Breast epithelium (tissue), 4 donors: ENCODE data around the gene ABL1. TPM values are rescaled to one million over a fixed set of nuclear protein-coding genes. Genes with fewer than 3 reads are reported as not detected.
A peak's percentile ranks its signal among the peaks of the same experiment; 100 is the strongest.

Source experiments
- DNase-seq, 2 donors: peaks; one replicate each; pipeline ENCODE4 v3.0.0-alpha.2; 2019; ENCODE audit warnings: low spot score in 2 of 2
- H3K27ac ChIP-seq, 2 donors: fragments of 200-600 bp; sonication (generic) in 1 of 2; one replicate each; pipeline ENCODE4 v1.5.1; 2016 to 2019; ENCODE audit warnings: mild to moderate bottlenecking in 1 of 2
- H3K27me3 ChIP-seq, 2 donors: fragments of 200-600 bp; sonication (generic) in 1 of 2; one replicate each; pipeline versions ENCODE4 v1.5.1 to v1.6.0; 2017 to 2019; ENCODE audit warnings: control low read depth in 1 of 2, mild to moderate bottlenecking in 1 of 2
- H3K36me3 ChIP-seq: fragments of 200-600 bp; one replicate; pipeline ENCODE4 v1.5.1; 2019
- H3K4me1 ChIP-seq, 2 donors: fragments of 200-600 bp; sonication (generic); one replicate each; pipeline ENCODE4 v1.5.1; 2016 to 2019; ENCODE audit warnings: control low read depth in 1 of 2
- H3K4me3 ChIP-seq, 3 donors: fragments of 200-600 bp; sonication (generic); 1 replicate in 2 of 3; 2 replicates in 1 of 3; pipeline ENCODE4 v1.5.1; 2016 to 2019; ENCODE audit warnings: mild to moderate bottlenecking in 3 of 3, moderate library complexity in 2 of 3
- H3K9me3 ChIP-seq, 2 donors: fragments of 200-600 bp; sonication (generic) in 1 of 2; one replicate each; pipeline ENCODE4 v1.5.1; 2016 to 2019; ENCODE audit warnings: control low read depth in 1 of 2
- CTCF ChIP-seq, 3 donors: fragments of 450-650 bp; IDR thresholded peaks; one replicate each; pipeline ENCODE4 v1.5.1; 2016 to 2017; ENCODE audit warnings: antibody characterized with exemption in 3 of 3, mild to moderate bottlenecking in 3 of 3, moderate library complexity in 3 of 3
- POLR2A ChIP-seq: fragments of 450-650 bp; IDR thresholded peaks from one replicate; pipeline ENCODE4 v1.6.1; 2016; ENCODE audit warnings: antibody characterized with exemption, mild to moderate bottlenecking, moderate library complexity
- POLR2AphosphoS5 ChIP-seq, 3 donors: sonication (generic); formaldehyde crosslinking; IDR thresholded peaks; one replicate each; pipeline ENCODE4 v1.6.1; 2017; ENCODE audit warnings: antibody characterized with exemption in 3 of 3
- intact Hi-C: fragments of 100-400 bp; cut with DNase I; formaldehyde crosslinking; loops from one replicate; pipeline ENCODE4 v1.15.1; 2023; ENCODE audit warnings: low total_unique reads
- total RNA-seq, 3 donors: library from RNA; depleted of rRNA; stranded (reverse); fragments of >200 nt; gene quantifications; one replicate each; pipeline ENCODE4 v1.1.0, GENCODE V29; 2016

ABL1 gene
- total RNA-seq, 3 donors from 2014 or later = 43.6 to 72.8 (median 67.4) TPM

DNA sequence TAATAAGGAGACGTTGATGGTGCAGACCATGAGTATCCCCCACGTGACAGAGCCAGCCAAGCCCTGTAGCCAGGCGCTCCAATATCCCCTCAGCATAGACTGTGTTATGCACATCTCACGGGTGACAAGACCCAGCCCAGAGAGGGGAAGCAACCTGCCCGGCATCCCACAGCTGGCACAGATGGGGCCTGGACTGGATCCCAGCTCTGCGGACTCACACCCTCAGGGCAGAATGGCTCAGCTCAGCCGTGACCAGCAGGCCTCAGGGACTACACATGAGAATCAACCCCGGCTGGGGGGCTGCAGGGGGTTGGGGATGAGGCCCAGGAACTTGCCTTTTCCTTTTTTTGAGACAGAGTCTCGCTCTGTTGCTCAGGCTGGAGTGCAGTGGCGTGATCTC is 92.3 kb downstream of the ABL1 start:
- TF ChIP-seq POLR2AphosphoS5 (IDR thresholded peaks at IDR 0.05) = no peak
- no peak for TF ChIP-seq CTCF (IDR thresholded peaks at IDR 0.05)
- TF ChIP-seq POLR2A = no peak
- intact Hi-C loops = loop anchor here (5.0 kb wide), 1 partner anchor 85 kb away; no protein-coding TSS in a partner anchor
- H3K9me3 ChIP-seq = no peaks in the 10 kb centered on the region
- H3K36me3 ChIP-seq = no peaks in the 10 kb centered on the region
- peaks cover 0 to under 1% of the 10 kb centered on the region in 2 donors for H3K27me3 ChIP-seq
- H3K4me3 ChIP-seq = no peak overlapping the region
- peak overlapping the region in 1 of 2 donors; percentile 80 for H3K27ac ChIP-seq
- no peaks in the 10 kb centered on the region for H3K4me1 ChIP-seq
- DNase-seq = no peak

DNA sequence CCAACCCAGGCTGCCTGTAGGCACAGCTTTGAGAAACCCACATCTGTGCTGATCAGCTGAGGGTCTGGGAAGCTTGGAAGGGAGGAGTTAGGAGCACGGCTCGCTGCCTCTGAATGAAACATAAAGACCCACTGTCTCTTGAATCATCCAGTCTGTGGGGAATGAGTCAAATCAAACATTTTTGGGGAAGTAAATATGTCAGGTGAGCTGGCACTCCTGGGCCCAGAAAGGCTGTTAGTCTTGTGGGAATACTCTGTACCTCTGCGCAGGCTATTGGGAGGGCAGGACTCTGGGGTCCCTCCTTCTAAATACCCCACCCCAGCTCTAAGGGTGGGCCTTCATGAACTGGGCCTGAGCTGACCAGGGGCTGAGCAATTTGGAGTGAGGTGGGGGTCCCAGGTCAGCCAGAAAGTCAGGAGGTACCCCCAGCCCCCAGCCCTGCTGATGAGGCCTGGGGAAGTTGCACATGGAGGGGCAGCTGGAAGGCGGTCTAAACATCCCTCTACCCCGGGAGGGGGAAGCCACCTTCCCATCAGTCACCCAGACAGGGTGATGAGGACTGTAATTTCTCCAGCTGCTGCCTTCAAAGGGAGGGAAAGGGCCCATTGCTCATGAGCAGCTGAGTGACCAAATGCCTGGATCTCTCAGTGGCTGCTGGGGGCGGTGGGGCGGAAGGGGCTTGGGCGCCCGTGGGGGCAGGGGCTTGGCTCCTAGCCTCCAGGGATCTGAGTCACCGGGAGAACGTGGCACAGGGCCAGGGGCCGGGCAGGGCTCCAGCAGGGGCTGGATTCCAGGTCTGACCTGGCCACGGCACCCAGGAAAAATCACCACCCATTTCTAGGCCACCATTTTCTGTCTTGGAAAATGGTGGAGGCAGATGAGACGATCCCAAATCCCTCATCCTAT is 93.2 kb downstream of the ABL1 start:
- H3K27ac ChIP-seq = peak overlapping the region; percentile 27 to 80
- intact Hi-C loops = loop anchor here (5.0 kb wide), 1 partner anchor 84 kb away; no protein-coding TSS in a partner anchor
- H3K27me3 ChIP-seq = peaks cover 0 to 10% of the 10 kb centered on the region in 2 donors
- peaks cover 0 to 5% of the 10 kb centered on the region in 2 donors for H3K4me1 ChIP-seq
- no peak overlapping the region for H3K4me3 ChIP-seq
- no peak for DNase-seq
- no peaks in the 10 kb centered on the region for H3K9me3 ChIP-seq
- H3K36me3 ChIP-seq = no peaks in the 10 kb centered on the region
- TF ChIP-seq CTCF (IDR thresholded peaks at IDR 0.05) = no peak
- TF ChIP-seq POLR2AphosphoS5 (IDR thresholded peaks at IDR 0.05) = no peak

- intact Hi-C loops = loop anchor here (5.0 kb wide), 1 partner anchor 83 kb away; no protein-coding TSS in a partner anchor
These were observed 94.6 kb downstream of the ABL1 start for GRCh38 chr9:130929571-130930038.

DNA sequence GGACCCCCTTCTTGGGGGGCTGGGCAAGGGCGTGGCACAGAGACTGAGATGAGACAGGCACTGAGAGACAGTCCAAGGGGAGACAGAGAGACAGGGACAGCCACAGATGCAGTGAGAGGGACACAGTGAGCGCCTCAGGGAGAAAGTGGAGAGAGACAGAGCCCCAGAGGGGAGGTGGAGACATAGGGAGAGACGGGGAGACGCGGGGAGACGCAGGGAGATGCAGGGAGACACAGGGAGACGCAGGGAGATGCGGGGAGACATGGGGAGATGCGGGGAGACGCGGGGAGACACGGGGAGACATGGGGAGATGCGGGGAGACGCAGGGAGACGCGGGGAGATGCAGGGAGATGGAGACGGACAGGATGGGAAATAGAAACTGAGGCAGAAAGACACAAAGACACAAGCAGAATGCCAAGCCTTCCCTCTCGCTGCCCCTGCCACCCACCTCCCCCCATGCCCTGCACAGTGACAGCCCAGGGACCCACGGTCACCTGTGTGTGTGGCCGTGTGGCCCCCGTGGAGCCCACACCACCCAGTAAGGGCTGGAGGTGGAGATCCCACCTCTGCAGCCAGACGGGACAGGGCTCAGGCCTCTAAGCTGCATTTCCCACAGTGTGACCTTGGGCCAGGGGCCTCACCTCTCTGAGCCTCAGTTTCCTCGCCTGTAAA is 95.2 kb downstream of the ABL1 start:
- peaks cover 4 to 29% of the 10 kb centered on the region in 2 donors for H3K27me3 ChIP-seq
- H3K36me3 ChIP-seq = no peaks in the 10 kb centered on the region
- H3K4me3 ChIP-seq = no peak overlapping the region
- no peak for DNase-seq
- no peaks in the 10 kb centered on the region for H3K9me3 ChIP-seq
- peaks cover 0 to 6% of the 10 kb centered on the region in 2 donors for H3K4me1 ChIP-seq
- no peak for TF ChIP-seq POLR2A
- TF ChIP-seq CTCF (IDR thresholded peaks at IDR 0.05) = no peak
- no peak for TF ChIP-seq POLR2AphosphoS5 (IDR thresholded peaks at IDR 0.05)
- intact Hi-C loops = no loop called here
- H3K27ac ChIP-seq = no peak overlapping the region

More at GRCh38 chr9:130929571-130930038, 94.6 kb downstream of the ABL1 start:
- peaks cover 0 to 6% of the 10 kb centered on the region in 2 donors for H3K4me1 ChIP-seq
- no peak for TF ChIP-seq POLR2AphosphoS5 (IDR thresholded peaks at IDR 0.05)
- no peak for TF ChIP-seq POLR2A
- no peak for TF ChIP-seq CTCF (IDR thresholded peaks at IDR 0.05)
- H3K36me3 ChIP-seq = no peaks in the 10 kb centered on the region
- DNase-seq = no peak
- no peaks in the 10 kb centered on the region for H3K9me3 ChIP-seq
- peaks cover 4 to 23% of the 10 kb centered on the region in 2 donors for H3K27me3 ChIP-seq
- H3K27ac ChIP-seq = no peak overlapping the region
- H3K4me3 ChIP-seq = no peak overlapping the region
